Measurements from ENCODE around the gene KCNAB1.

KCNAB1 gene

GRCh38 chr3:156382458-156383346 is 262.3 kb downstream of the KCNAB1 start:
- CTCF ChIA-PET, result interaction anchor here (0.6 to 6.7 kb wide), 41 partner anchors 10 to 577 kb away, joined by 3 to 134 read pairs (median 4); partner anchors contain the start of gene C3orf33
- peak; percentile 45 for DNase-seq (ENCODE audit: extremely low spot score)
- POLR2A ChIA-PET, result no interaction called here
- TF ChIP-seq CTCF (IDR thresholded peaks at IDR 0.05; ENCODE audit: control extremely low read depth, extremely low read depth, low read depth, missing control alignments), result peak; percentile 50

GRCh38 chr3:156383441-156384025 is 263.2 kb downstream of the KCNAB1 start:
- ChIA-PET CTCF (interaction anchor here (0.7 to 6.7 kb wide), 24 partner anchors 10 to 577 kb away, joined by 3 to 134 read pairs (median 7); partner anchors contain the start of gene C3orf33), POLR2A (no interaction called here)
- DNase-seq (ENCODE audit: extremely low spot score), result no peak

GRCh38 chr3:156388497-156389448 is 268.4 kb downstream of the KCNAB1 start:
- no peak for DNase-seq (ENCODE audit: extremely low spot score)
- ChIA-PET POLR2A (no interaction called here), CTCF (interaction anchor here (1.0 to 3.2 kb wide), 5 partner anchors 7 to 238 kb away, joined by 3 to 11 read pairs (median 5); no protein-coding TSS in a partner anchor)
- TF ChIP-seq CTCF (IDR thresholded peaks at IDR 0.05; ENCODE audit: control extremely low read depth, extremely low read depth, low read depth, missing control alignments), result no peak

More at GRCh38 chr3:156383441-156384025, 263.2 kb downstream of the KCNAB1 start:
- no peak for TF ChIP-seq CTCF (IDR thresholded peaks at IDR 0.05; ENCODE audit: control extremely low read depth, extremely low read depth, low read depth, missing control alignments)

GRCh38 chr3:156389449-156389950 is 269.1 kb downstream of the KCNAB1 start:
- CTCF ChIA-PET, result interaction anchor here (0.7 to 3.2 kb wide), 2 partner anchors 30 to 239 kb away, joined by 3 to 11 read pairs; no protein-coding TSS in a partner anchor
- no peak for DNase-seq (ENCODE audit: extremely low spot score)
- no peak for TF ChIP-seq CTCF (IDR thresholded peaks at IDR 0.05; ENCODE audit: control extremely low read depth, extremely low read depth, low read depth, missing control alignments)
- POLR2A ChIA-PET, result no interaction called here

- no peak for TF ChIP-seq CTCF (IDR thresholded peaks at IDR 0.05; ENCODE audit: control extremely low read depth, extremely low read depth, low read depth, missing control alignments)
These were observed 270.5 kb downstream of the KCNAB1 start for GRCh38 chr3:156390846-156391245.

More at GRCh38 chr3:156390846-156391245, 270.5 kb downstream of the KCNAB1 start:
- ChIA-PET POLR2A (no interaction called here), CTCF (interaction anchor here (3.2 kb wide), 1 partner anchor 240 kb away, joined by 11 read pairs; no protein-coding TSS in a partner anchor)
- DNase-seq (ENCODE audit: extremely low spot score), result no peak

Data from GM10248 (cell line).